ENCODE measurements around the gene TSPO2.

The TSPO2 gene

GRCh38 chr6:41075651-41076626, 33.7 kb downstream of the TSPO2 start:
- no peak for DNase-seq (ENCODE audit: low read depth in 3 of 3)

- no peak for DNase-seq (ENCODE audit: low read depth in 3 of 3)
These were observed 35.3 kb downstream of the TSPO2 start for GRCh38 chr6:41077536-41077935.

- no peak for DNase-seq (ENCODE audit: low read depth in 3 of 3)
These were observed 35.8 kb downstream of the TSPO2 start for GRCh38 chr6:41078101-41078500.

GRCh38 chr6:41079080-41079479, 36.8 kb downstream of the TSPO2 start:
- no peak for DNase-seq (ENCODE audit: low read depth in 3 of 3)

- no peak for DNase-seq (ENCODE audit: low read depth in 3 of 3)
These were observed 38.4 kb downstream of the TSPO2 start for GRCh38 chr6:41080621-41081020.

- no peak for DNase-seq (ENCODE audit: low read depth in 3 of 3)
These were observed 40.8 kb downstream of the TSPO2 start for GRCh38 chr6:41083072-41083471.

GRCh38 chr6:41085182-41085581, 42.9 kb downstream of the TSPO2 start:
- no peak for DNase-seq (ENCODE audit: low read depth in 3 of 3)

- DNase-seq (ENCODE audit: low read depth in 3 of 3) = no peak
These were observed 46.2 kb downstream of the TSPO2 start for GRCh38 chr6:41088451-41088850.

GRCh38 chr6:41090841-41091761, 48.8 kb downstream of the TSPO2 start:
- DNase-seq (ENCODE audit: low read depth in 3 of 3) = no peak

GRCh38 chr6:41092421-41093140, 50.3 kb downstream of the TSPO2 start:
- no peak for DNase-seq (ENCODE audit: low read depth in 3 of 3)

GRCh38 chr6:41093729-41094128, 51.5 kb downstream of the TSPO2 start:
- no peak for DNase-seq (ENCODE audit: low read depth in 3 of 3)
